Ectodermal cell (in vitro differentiated cells): ENCODE results near the gene SLC35E4. TPM values are rescaled to one million over a fixed set of nuclear protein-coding genes. Genes with fewer than 3 reads are reported as not detected.
"Not testable (repeated sequence)": the region's sequence is repeated elsewhere in the genome, so short reads cannot be mapped to it uniquely, and the experiment has no call there.

Source experiments
- H3K27ac ChIP-seq: 2 replicates; pipeline ENCODE4 v1.7.0; 2013; ENCODE audit warnings: mild to moderate bottlenecking, low read depth, low read length; ENCODE audit not compliant: insufficient read depth, poor library complexity, severe bottlenecking
- H3K27me3 ChIP-seq: 2 replicates; pipeline ENCODE4 v1.7.0; 2013; ENCODE audit warnings: mild to moderate bottlenecking, low read length; ENCODE audit not compliant: insufficient read depth, control insufficient read depth, poor library complexity, severe bottlenecking
- H3K36me3 ChIP-seq: one replicate; pipeline ENCODE4 v1.7.0; 2013; ENCODE audit warnings: low read length; ENCODE audit not compliant: control insufficient read depth, insufficient read depth
- H3K4me1 ChIP-seq: one replicate; pipeline ENCODE4 v1.7.0; 2013; ENCODE audit warnings: low read length; ENCODE audit not compliant: control insufficient read depth, insufficient read depth
- H3K4me3 ChIP-seq: 2 replicates; pipeline ENCODE4 v1.7.0; 2013; ENCODE audit warnings: low read depth, low read length, control low read depth; ENCODE audit not compliant: insufficient read depth
- H3K9me3 ChIP-seq: 2 replicates; pipeline ENCODE4 v1.7.0; 2013; ENCODE audit warnings: mild to moderate bottlenecking, low read length, moderate library complexity; ENCODE audit not compliant: control insufficient read depth
- WGBS, 2 experiments: methylation state at CpG; one replicate each; pipeline ENCODE4 v1.1.7; 2013; ENCODE audit warnings: missing lambda C conversion rate in 2 of 2; 5-methylcytosine and 5-hydroxymethylcytosine counted together
- polyA plus RNA-seq, 4 experiments: library from polyadenylated mRNA; stranded (reverse); fragments of 50-300 nt; gene quantifications; one replicate each; pipeline ENCODE4 v1.2.3, GENCODE V29; 2013

Gene SLC35E4, protein sequence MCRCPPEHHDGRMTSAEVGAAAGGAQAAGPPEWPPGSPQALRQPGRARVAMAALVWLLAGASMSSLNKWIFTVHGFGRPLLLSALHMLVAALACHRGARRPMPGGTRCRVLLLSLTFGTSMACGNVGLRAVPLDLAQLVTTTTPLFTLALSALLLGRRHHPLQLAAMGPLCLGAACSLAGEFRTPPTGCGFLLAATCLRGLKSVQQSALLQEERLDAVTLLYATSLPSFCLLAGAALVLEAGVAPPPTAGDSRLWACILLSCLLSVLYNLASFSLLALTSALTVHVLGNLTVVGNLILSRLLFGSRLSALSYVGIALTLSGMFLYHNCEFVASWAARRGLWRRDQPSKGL
- polyA plus RNA-seq (2013, experiment 1 of 4): 2.8 TPM
- polyA plus RNA-seq (2013, experiment 2 of 4): 2.3 TPM
- polyA plus RNA-seq (2013, experiment 3 of 4): 2.4 TPM
- 2.7 TPM for polyA plus RNA-seq (2013, experiment 4 of 4)

GRCh38 chr22:30635273-30636225 is at the start of gene SLC35E4:
Gene SLC35E4 (plus strand): TSS chr22:30635781. CDS start chr22:30636451, 670 bp downstream.
- H3K27ac ChIP-seq: no peak within 1 kb of the TSS
- peaks cover 5% of the 10 kb centered on the region for H3K27me3 ChIP-seq
- H3K4me3 ChIP-seq: peak within 1 kb of the TSS; percentile 55
- WGBS, 2 experiments: 5% methylated on average over 75 of the region's 75 CpGs
- H3K36me3 ChIP-seq: no peaks in the 10 kb centered on the region
- no peaks in the 10 kb centered on the region for H3K9me3 ChIP-seq
- peaks cover 18% of the 10 kb centered on the region for H3K4me1 ChIP-seq

DNA sequence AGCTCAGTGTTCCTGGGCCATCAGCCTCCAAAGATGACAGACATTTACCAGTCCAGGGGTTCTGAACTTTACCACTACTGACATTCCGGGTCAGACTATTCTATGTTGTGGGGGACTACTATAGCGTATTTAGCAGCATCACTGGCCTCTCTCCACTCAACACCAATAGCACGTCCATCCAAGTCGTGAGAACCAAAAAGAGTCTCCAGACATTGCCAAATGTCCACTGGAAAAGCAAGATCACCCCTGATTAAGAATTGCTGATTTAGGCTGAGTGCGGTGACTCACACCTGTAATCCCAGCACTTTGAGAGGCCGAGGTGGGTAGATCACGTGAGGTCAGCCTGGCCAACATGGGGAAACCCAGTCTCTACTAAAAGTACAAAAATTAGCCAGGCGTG is 49.2 kb upstream of the SLC35E4 start:
- H3K36me3 ChIP-seq: peaks cover 41% of the 10 kb centered on the region
- H3K27me3 ChIP-seq: no peaks in the 10 kb centered on the region
- H3K4me3 ChIP-seq: no peak overlapping the region
- no peaks in the 10 kb centered on the region for H3K9me3 ChIP-seq
- no peak overlapping the region for H3K27ac ChIP-seq
- WGBS, 2 experiments: 91 to 98% methylated on average over 8 of the region's 8 CpGs
- peaks cover 7% of the 10 kb centered on the region for H3K4me1 ChIP-seq

DNA sequence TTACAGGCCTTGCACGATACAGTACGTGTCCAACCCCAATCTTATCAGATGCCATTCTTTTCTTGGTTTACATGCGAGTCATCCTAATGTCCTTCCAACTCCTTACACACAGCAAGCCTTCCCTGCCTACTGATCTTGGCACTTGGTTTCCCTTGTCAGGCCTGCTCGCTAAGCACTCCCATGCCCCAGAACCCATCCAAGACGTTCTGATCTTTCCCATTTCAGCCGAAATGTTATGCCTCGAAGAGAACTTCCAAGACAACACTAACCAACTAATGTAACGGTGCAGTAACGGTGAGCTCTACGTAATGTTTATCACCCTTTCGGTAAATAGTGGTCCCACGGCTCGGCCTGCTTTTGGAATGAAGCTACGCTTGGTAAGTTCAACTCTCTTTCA is 44.4 kb upstream of the SLC35E4 start:
- 7 to 8% methylated on average over 14 of the region's 14 CpGs for WGBS, 2 experiments
- peaks cover 7% of the 10 kb centered on the region for H3K4me1 ChIP-seq
- peak overlapping the region; percentile 98 for H3K4me3 ChIP-seq
- no peak overlapping the region for H3K27ac ChIP-seq
- H3K9me3 ChIP-seq: no peaks in the 10 kb centered on the region
- H3K36me3 ChIP-seq: peaks cover 22% of the 10 kb centered on the region
- peaks cover 15% of the 10 kb centered on the region for H3K27me3 ChIP-seq

DNA sequence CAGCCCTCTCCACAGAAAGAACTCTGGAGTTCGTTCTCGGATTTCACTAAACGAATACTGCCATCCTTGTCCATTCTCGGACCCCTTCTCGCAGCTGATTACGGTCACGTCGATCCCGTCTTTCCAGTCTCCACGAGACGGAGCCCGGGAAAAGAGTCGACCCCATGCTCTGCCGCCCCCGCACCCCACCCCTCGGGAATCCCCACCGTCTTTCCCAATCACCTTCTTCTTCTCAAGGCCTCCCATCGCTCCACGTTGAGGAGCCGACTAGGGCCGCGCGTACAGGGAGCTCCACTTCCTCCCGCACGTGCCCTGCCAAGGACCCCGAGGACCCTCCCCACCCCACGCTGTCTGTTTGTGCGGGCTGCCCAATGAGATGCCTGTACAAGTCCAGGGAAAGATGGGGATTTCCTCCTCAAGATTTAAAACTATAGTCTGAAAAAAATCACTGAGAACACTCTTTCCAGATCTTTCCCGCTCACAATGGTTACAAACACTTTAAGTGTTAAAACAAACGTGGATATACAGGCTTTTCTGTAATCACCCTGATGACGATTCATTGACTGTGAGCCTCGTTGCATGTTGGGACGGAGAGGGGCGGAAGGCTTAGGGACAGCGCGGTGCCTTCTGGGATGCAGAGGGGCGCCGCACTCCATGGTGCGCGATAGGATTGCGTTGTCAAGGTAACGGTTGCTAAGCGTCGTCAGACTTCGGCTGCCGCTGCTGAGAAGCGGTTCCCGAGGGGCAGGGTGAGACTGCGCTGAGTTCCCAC is 43.8 kb upstream of the SLC35E4 start, which contains the start of gene PES1:
TSS of gene PES1 (minus strand) at position 323 of the 772 bp plus-strand sequence. CDS start at position 246, 77 bp downstream.
- Histone ChIP-seq H3K27me3 (peaks cover 15% of the 10 kb centered on the region), H3K36me3 (peaks cover 16% of the 10 kb centered on the region), H3K9me3 (no peaks in the 10 kb centered on the region), H3K4me3 (peak within 1 kb of the TSS; percentile 98), H3K27ac (peak within 1 kb of the TSS; percentile 80), H3K4me1 (peaks cover 7% of the 10 kb centered on the region)
- 0 to 1% methylated on average over 49 of the region's 49 CpGs for WGBS, 2 experiments

- H3K4me3 ChIP-seq: not testable (repeated sequence)
- WGBS, 2 experiments: 51 to 53% methylated on average over 18 of the region's 18 CpGs
- peaks cover 15% of the 10 kb centered on the region for H3K27me3 ChIP-seq
Measured at GRCh38 chr22:30592360-30592713, 43.2 kb upstream of the SLC35E4 start.

DNA sequence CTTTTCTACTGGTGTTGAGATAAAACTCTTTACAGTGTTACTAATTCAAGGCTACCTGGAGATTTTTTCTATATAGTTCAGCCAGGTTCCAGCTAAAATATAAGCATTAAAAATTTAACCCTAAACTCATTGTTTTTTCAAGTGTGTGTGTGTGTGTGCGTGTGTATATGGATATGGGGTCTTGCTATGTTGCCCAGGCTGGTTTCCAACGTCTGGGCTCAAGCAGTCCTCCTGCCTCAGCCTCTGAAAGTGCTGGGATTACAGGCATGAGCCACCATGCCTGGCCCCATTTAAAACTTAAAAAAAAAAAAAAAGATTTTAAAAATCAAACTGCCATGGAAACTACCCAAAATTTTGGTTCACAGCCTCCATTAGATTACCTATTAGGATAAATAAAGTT is 39.4 kb upstream of the SLC35E4 start:
- Histone ChIP-seq H3K27ac (no peak overlapping the region), H3K4me1 (no peaks in the 10 kb centered on the region), H3K36me3 (no peaks in the 10 kb centered on the region), H3K9me3 (no peaks in the 10 kb centered on the region), H3K4me3 (no peak overlapping the region), H3K27me3 (peaks cover 15% of the 10 kb centered on the region)
- WGBS, 2 experiments: 78 to 84% methylated on average over 2 of the region's 2 CpGs

More at GRCh38 chr22:30592360-30592713, 43.2 kb upstream of the SLC35E4 start:
- not testable (repeated sequence) for H3K27ac ChIP-seq, H3K4me1 ChIP-seq, H3K9me3 ChIP-seq
- H3K36me3 ChIP-seq: peaks cover 10% of the 10 kb centered on the region

GRCh38 chr22:30596886-30597285 is 38.7 kb upstream of the SLC35E4 start:
- no peaks in the 10 kb centered on the region for H3K9me3 ChIP-seq
- H3K27ac ChIP-seq: no peak overlapping the region
- H3K4me1 ChIP-seq: no peaks in the 10 kb centered on the region
- peaks cover 15% of the 10 kb centered on the region for H3K27me3 ChIP-seq
- no peaks in the 10 kb centered on the region for H3K36me3 ChIP-seq
- WGBS, 2 experiments: 94 to 95% methylated on average over 29 of the region's 29 CpGs
- H3K4me3 ChIP-seq: no peak overlapping the region

GRCh38 chr22:30598986-30599385 is 36.6 kb upstream of the SLC35E4 start:
- Histone ChIP-seq H3K9me3 (no peaks in the 10 kb centered on the region), H3K27ac (no peak overlapping the region), H3K4me1 (no peaks in the 10 kb centered on the region), H3K27me3 (peaks cover 2% of the 10 kb centered on the region), H3K4me3 (no peak overlapping the region), H3K36me3 (no peaks in the 10 kb centered on the region)
- 93% methylated on average over 3 of the region's 3 CpGs for WGBS, 2 experiments

DNA sequence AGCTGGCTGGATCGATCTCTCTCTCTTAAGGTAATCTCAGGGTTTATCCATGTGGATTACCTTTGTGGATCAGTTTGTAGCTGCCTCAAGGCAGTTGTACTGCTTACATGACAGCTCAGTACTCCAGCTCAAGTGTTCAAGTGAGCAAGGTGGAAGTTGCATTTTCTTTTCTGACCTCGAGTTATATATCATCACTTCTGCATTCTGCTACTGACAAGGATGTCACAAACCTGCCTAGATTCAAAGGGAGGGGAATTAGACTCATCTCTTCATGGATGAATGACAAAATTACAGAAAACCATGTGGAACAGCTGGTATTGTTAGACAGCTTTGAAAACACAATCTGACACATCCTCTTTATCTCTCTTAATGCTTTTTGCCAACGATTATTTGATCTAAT is 34.7 kb upstream of the SLC35E4 start:
- 79 to 82% methylated on average over 3 of the region's 3 CpGs for WGBS, 2 experiments
- no peak overlapping the region for H3K4me3 ChIP-seq

More for the DNA sequence above, 34.7 kb upstream of the SLC35E4 start:
- H3K27me3 ChIP-seq: no peaks in the 10 kb centered on the region
- H3K9me3 ChIP-seq: no peaks in the 10 kb centered on the region
- no peaks in the 10 kb centered on the region for H3K36me3 ChIP-seq
- no peaks in the 10 kb centered on the region for H3K4me1 ChIP-seq
- no peak overlapping the region for H3K27ac ChIP-seq
